BLaER1 (cell line): ENCODE results near the gene RIN1.
A peak's percentile ranks its signal among the peaks of the same experiment; 100 is the strongest.

Source experiments
- H3K27ac ChIP-seq: shearing (Covaris generic); formaldehyde crosslinking; 2 replicates; pipeline ENCODE4 v1.8.1; 2022
- H3K27me3 ChIP-seq: shearing (Covaris generic); formaldehyde crosslinking; 2 replicates; pipeline ENCODE4 v1.8.1; 2022
- H3K36me3 ChIP-seq: shearing (Covaris generic); formaldehyde crosslinking; 2 replicates; pipeline ENCODE4 v1.8.1; 2022
- H3K4me1 ChIP-seq: shearing (Covaris generic); formaldehyde crosslinking; 2 replicates; pipeline ENCODE4 v1.8.1; 2022
- H3K4me2 ChIP-seq: shearing (Covaris generic); formaldehyde crosslinking; 2 replicates; pipeline ENCODE4 v1.8.1; 2022
- H3K4me3 ChIP-seq: shearing (Covaris generic); formaldehyde crosslinking; 2 replicates; pipeline ENCODE4 v1.8.1; 2022
- H3K9ac ChIP-seq: shearing (Covaris generic); formaldehyde crosslinking; 2 replicates; pipeline ENCODE4 v1.8.1; 2022
- H3K9me3 ChIP-seq: shearing (Covaris generic); formaldehyde crosslinking; 2 replicates; pipeline ENCODE4 v1.8.1; 2022
- H4K20me1 ChIP-seq: shearing (Covaris generic); formaldehyde crosslinking; 2 replicates; pipeline ENCODE4 v1.8.1; 2022
- Cebpa-rat ChIP-seq: shearing (Covaris generic); IDR thresholded peaks from 2 replicates; pipeline ENCODE4 v1.8.1; 2022

Gene RIN1

DNA sequence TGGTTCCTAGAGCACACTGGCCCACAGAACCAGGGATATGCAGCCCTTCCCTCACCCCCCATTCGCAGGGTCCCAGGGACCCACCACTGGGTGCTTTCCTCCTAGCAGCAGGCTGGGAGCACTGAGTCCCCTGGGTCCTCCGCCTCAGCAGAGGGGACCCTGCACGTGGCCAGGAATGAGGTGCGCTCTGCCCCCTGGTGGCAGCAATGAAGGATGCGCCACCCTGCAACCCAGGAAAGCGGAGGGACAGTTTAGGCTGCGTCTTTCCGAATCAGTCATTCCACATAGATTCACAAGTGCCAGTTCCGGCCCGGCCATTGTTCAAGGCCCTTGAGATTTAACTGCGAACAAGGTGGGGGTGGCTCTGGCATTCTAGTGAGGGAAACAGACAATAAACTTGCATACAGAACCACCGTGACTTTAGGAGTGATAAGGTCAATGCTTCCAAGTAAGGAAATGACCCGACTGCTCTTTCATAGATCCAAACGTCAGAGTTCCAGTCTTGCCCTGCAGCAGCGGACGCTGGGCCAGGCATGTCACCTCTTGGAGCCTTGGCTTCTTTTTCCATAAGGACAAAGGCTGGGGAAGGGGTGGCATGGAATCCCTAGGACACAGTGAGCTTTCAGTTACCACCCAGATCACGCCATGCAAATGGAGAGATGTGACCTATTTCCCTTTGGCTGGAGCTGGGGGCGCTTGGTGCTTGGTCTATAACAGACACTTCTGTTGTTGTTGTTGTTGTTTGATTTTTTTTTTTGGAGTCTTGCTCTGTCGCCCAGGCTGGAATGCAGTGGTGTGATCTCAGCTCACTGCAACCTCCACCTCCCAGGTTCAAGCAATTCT is 7.7 kb downstream of the RIN1 start:
- Histone ChIP-seq H3K4me2 (peak overlapping the region; percentile 98), H3K36me3 (no peaks in the 10 kb centered on the region), H4K20me1 (no peaks in the 10 kb centered on the region), H3K27me3 (no peaks in the 10 kb centered on the region), H3K4me3 (peak overlapping the region; percentile 48; the same call in 1 of the 2 replicates), H3K4me1 (peaks cover 88% of the 10 kb centered on the region), H3K9me3 (no peaks in the 10 kb centered on the region), H3K9ac (peak overlapping the region; percentile 84), H3K27ac (peak overlapping the region; percentile 98)
- no peak for TF ChIP-seq Cebpa-rat

DNA sequence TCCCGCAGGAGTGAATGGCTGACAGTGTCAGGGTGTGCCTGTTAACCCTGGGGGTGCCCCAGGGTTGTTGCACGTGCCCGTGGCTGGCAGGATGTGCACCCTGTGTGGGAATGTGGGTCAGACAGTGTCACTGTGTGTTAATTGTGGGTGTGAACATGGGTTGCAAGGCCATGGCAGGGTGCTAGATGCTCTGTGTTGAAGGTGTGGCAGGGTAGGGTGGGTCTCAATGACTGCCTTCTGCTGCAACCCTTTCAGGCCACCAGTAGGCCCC is 8.3 kb downstream of the RIN1 start:
- H4K20me1 ChIP-seq = no peaks in the 10 kb centered on the region
- H3K4me3 ChIP-seq = 0 out of 2 replicates have a peak overlapping the region, but pooled peaks have one; percentile 48
- H3K36me3 ChIP-seq = no peaks in the 10 kb centered on the region
- peak overlapping the region; percentile 84 for H3K9ac ChIP-seq
- peak overlapping the region; percentile 98 for H3K27ac ChIP-seq
- peaks cover 88% of the 10 kb centered on the region for H3K4me1 ChIP-seq
- TF ChIP-seq Cebpa-rat = no peak
- H3K4me2 ChIP-seq = peak overlapping the region; percentile 98
- no peaks in the 10 kb centered on the region for H3K9me3 ChIP-seq
- no peaks in the 10 kb centered on the region for H3K27me3 ChIP-seq

DNA sequence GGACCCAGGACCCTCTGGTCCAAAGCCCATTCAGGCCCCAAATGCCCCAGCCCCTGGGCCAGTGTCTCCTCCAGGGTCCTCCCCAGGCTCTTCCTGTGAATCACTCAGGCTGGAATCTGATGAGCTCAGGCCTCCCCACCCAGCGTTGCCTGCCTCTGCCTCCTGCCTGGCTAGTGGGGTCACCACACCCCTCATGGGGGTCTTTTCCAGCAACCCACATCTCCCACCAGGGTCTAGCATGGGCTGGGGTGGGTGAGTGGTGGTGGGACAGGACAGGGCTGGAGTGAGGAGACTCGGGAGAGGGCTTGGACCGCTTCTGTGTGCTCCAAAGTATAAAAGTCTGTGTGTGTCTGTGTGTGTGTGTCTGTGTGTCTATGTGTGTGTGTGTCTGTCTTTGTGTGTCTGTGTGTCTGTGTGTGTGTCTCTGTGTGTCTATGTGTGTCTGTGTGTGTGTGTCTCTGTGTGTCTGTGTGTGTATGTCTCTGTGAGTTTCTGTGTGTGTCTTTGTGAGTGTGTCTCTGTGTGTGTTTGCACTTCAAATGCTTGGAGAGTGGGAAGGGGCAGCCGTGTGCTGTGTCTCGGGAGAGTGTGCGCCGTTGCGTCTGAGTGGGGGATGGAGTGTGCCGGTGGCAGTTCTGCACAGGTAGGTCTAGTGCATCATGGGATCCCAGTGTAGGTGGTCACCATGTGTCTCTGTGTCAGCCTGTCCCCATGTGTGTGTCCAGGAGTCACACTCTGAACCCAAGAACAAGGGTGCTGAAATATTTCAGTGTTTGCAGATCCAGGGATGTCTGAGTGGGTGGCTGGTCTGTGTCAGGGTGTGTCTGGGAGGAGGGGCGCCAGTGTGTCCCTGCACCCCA is 8.8 kb downstream of the RIN1 start:
- Histone ChIP-seq H3K9ac (peak overlapping the region; percentile 84), H3K4me3 (peak overlapping the region; percentile 48), H3K4me1 (peaks cover 89% of the 10 kb centered on the region), H3K36me3 (no peaks in the 10 kb centered on the region), H3K9me3 (no peaks in the 10 kb centered on the region), H3K27me3 (no peaks in the 10 kb centered on the region), H4K20me1 (no peaks in the 10 kb centered on the region), H3K27ac (peak overlapping the region; percentile 98), H3K4me2 (peak overlapping the region; percentile 98)
- TF ChIP-seq Cebpa-rat = no peak

- no peaks in the 10 kb centered on the region for H3K27me3 ChIP-seq
- peak overlapping the region; percentile 98 for H3K4me2 ChIP-seq
- H4K20me1 ChIP-seq = no peaks in the 10 kb centered on the region
- H3K4me3 ChIP-seq = peak overlapping the region; percentile 50
- H3K9ac ChIP-seq = peak overlapping the region; percentile 84
- peaks cover 96% of the 10 kb centered on the region for H3K4me1 ChIP-seq
- peak overlapping the region; percentile 98 for H3K27ac ChIP-seq
- H3K9me3 ChIP-seq = no peaks in the 10 kb centered on the region
- no peak for TF ChIP-seq Cebpa-rat
- H3K36me3 ChIP-seq = no peaks in the 10 kb centered on the region
Observed at GRCh38 chr11:66326261-66327111, 9.7 kb downstream of the RIN1 start.

DNA sequence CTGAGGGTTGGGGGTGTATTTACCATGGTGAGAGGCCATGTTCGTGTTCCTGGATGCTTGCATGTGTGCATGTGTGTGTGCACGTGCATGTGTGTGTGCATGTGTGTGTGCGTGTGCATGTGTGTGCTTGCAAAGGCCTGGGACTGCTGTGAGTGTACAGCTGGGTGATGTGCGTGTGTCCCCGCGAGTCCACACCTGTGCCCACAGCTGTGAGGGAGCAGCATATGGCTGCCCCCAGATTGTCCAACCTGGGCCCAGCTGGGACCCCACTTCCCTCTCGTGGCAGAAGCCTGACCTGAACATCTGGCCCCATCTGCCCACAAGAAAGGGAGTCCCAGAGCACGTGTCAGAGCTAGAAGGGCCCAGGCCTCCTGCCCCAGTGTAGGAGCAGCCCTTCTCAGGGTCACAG is 11.0 kb downstream of the RIN1 start:
- peak overlapping the region; percentile 98 for H3K4me2 ChIP-seq
- H3K36me3 ChIP-seq = no peaks in the 10 kb centered on the region
- TF ChIP-seq Cebpa-rat = no peak
- peak overlapping the region; percentile 84 for H3K9ac ChIP-seq
- peaks cover 86% of the 10 kb centered on the region for H3K4me1 ChIP-seq
- H3K4me3 ChIP-seq = peak overlapping the region; percentile 50
- H3K9me3 ChIP-seq = peaks cover 2% of the 10 kb centered on the region; the same call in 1 of the 2 replicates
- peak overlapping the region; percentile 98 for H3K27ac ChIP-seq
- no peaks in the 10 kb centered on the region for H3K27me3 ChIP-seq
- H4K20me1 ChIP-seq = no peaks in the 10 kb centered on the region

GRCh38 chr11:66324664-66325063 is 11.6 kb downstream of the RIN1 start:
- Histone ChIP-seq H3K36me3 (no peaks in the 10 kb centered on the region), H3K4me3 (no peak overlapping the region), H3K27ac (peak overlapping the region; percentile 98), H4K20me1 (no peaks in the 10 kb centered on the region), H3K4me2 (peak overlapping the region; percentile 98), H3K27me3 (no peaks in the 10 kb centered on the region), H3K9me3 (peaks cover 8% of the 10 kb centered on the region; the same call in 1 of the 2 replicates), H3K9ac (peak overlapping the region; percentile 84; the same call in 1 of the 2 replicates), H3K4me1 (peaks cover 80% of the 10 kb centered on the region)
- TF ChIP-seq Cebpa-rat = no peak

GRCh38 chr11:66323684-66324083 is 12.6 kb downstream of the RIN1 start:
- TF ChIP-seq Cebpa-rat = no peak
- H3K27ac ChIP-seq = no peak overlapping the region
- H3K9me3 ChIP-seq = peaks cover 11% of the 10 kb centered on the region; the same call in 1 of the 2 replicates
- H3K4me1 ChIP-seq = peaks cover 79% of the 10 kb centered on the region
- H3K4me3 ChIP-seq = no peak overlapping the region
- H4K20me1 ChIP-seq = no peaks in the 10 kb centered on the region
- no peaks in the 10 kb centered on the region for H3K27me3 ChIP-seq
- no peak overlapping the region; the same call in 1 of the 2 replicates for H3K4me2 ChIP-seq
- H3K9ac ChIP-seq = no peak overlapping the region
- no peaks in the 10 kb centered on the region for H3K36me3 ChIP-seq

DNA sequence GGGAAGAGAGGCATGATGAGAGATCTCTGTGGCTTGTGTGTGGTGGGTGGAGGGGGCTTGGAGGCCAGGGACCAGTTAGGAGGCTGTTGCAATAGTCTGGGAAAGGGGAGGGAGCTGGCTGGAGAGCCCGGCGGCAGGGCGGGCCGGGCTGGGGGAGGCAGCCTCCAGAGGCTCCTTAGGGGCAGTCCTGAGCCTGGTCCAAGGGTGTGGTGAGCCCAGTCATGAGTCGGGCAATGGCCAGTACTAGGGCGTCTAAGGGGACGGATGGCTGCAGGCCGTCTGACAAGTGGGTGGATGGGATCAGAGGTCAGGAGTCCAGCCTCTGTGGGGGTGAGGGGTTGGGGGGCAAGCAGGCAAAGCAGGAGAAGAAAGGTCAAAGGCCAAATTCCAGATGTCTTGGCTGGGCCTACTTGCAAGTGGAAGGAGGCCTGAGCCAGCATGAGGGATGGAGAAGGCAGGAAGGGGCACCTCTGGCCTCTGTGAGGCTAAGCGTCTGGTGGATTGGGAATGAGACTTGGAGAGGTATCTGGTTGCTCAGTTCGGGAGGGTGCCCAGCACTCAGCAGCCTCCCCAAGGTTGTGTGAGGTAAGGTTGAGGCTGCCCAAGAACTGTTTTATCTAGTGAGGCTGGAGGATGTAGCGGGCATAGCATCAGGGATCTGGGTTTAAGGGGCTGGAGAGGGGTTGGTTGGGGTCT is 13.4 kb downstream of the RIN1 start:
- peak overlapping the region; percentile 30; the same call in 1 of the 2 replicates for H3K27ac ChIP-seq
- H3K9me3 ChIP-seq = peaks cover 11% of the 10 kb centered on the region; the same call in 1 of the 2 replicates
- H3K9ac ChIP-seq = no peak overlapping the region
- H3K4me1 ChIP-seq = peaks cover 79% of the 10 kb centered on the region
- no peaks in the 10 kb centered on the region for H4K20me1 ChIP-seq
- H3K4me3 ChIP-seq = no peak overlapping the region
- H3K4me2 ChIP-seq = no peak overlapping the region
- no peaks in the 10 kb centered on the region for H3K36me3 ChIP-seq
- H3K27me3 ChIP-seq = no peaks in the 10 kb centered on the region
- no peak for TF ChIP-seq Cebpa-rat
